GM19468 (cell line): ENCODE data around the gene ANXA11.
"Not testable (repeated sequence)": the region's sequence is repeated elsewhere in the genome, so short reads cannot be mapped to it uniquely, and the experiment has no call there.

Experiments used
- ATAC-seq: cut with Tn5 transposase; IDR thresholded peaks from one replicate; pipeline ENCODE4 v1.9.1; 2021; ENCODE audit warnings: mild to moderate bottlenecking, moderate library complexity, moderate number of reproducible peaks; ENCODE audit not compliant: unreplicated experiment; ENCODE audit errors: extremely low read depth

The ANXA11 gene

DNA sequence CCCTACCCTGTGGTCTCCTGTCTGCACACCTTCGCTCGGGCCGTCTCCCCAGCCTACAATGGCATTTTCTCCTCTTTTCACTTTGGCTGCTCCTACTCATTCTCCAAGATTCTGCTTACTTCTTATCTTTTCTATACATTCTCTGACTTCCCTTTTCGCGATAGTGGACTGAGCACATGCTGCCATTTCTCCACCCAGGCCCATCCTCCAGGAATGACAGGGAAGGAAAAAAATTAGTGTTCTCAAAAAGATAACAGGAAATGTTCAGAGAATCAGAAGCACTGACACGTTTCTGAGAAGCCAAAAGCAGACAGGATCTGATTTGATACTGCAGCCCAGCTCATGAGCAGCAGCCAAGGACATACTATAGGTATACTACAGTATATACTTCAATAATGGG, 6.4 kb upstream of the ANXA11 start:
- no peak for ATAC-seq

DNA sequence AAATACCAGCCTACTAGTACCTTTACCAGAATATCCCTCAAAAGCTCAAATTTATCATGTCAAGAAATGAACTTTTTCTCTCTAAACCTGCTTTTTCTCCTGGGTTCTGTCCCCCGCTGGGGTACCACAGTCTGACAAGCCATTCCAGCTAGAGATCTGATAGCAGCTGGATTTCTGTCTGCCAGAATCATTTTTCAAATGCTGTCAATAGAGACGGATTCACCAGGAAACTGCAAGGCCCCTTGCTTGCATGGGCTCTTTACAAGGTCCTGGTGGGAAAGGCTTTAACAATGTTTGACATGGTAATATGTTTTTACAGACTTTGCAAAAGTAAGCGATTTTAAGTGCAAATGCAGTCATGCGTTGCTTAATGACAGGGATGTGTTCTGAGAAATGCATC, 4.9 kb upstream of the ANXA11 start:
- no peak for ATAC-seq

DNA sequence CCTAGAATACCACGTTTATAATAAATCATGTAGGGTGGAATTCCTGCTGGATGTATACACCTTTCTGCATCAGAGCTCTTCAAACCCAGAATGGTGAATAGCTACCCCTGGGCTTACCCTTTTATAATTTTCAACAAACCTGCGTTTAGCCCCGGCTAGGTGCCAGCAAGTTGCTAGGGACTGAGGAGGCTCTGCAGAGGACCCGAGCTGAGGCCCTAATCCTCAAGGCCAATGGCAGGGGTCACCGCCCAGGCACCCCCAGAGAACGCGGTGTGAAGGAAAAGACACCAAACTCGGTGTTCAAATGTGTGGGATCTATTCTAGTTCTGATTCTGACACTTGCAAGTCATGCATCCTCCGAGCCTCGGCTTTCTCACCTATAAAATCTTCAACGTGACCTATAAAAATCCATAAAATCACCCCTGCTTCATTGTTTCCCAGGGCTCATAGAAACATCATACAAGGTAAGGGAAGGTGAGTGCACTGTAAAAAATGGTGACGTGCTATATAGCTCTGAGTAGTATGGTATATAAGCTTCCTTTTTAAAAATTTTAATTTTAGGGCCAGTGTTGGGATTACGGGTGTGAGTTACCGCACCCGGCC, 2.5 kb upstream of the ANXA11 start:
- no peak for ATAC-seq

DNA sequence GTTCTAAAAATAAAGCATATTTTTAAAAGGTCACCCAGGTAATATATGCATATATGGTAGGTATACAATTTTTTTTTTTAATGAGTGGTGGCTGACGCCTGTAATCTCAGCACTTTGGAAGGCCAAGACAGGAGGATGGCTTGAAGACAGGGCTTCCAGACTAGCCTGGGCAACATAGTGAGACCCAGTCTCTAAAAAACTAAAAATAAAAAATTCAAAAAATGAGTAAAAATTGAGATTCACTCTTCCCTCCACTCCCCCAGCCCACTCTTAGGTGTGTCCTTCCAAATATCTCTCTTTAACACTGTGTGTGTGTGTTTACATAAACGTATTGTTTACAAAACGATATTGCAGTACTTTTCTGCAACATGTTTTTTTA, 929 bp upstream of the ANXA11 start:
- no peak for ATAC-seq

DNA sequence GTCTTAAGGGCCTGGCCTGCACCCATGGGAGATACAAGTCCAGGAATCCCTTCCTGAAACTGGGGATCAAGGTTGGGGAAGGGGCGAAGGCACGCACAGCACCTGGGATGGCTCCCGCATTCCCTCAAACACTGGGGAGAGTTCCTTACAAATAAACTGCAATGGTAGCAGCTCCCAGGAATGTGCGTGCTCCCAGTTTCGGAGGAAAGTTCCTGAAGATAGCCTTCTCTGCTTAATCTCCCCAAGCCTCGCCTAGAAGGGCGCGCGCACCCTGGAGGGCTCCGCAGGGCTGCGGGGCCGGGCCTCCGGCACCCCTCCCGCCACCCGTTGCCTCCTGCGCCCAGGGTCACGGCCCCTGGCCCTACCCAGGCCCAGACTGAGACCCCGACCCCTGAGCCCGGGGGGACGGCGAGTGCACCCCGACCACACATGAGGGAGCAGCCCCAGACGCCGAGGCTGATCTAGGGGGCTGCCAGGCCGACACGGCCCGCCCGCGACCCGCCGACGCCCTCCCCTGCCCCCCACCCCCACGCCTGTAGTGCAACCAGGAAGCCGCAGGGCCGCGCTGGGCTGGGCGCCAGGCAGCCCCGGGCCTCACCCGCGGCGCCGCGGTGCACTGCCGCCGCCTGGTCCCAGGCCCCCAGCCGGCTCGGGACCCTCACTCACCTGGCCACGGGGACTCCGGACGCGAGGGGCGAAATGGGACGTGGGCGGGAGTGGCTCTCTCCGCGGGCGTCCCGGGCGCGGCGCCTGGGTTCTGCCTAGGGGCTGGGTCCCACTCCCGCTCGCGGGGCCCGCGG, 460 bp downstream of the ANXA11 start:
- ATAC-seq = peak; percentile 4

- no peak for ATAC-seq
These were observed 1.3 kb downstream of the ANXA11 start for GRCh38 chr10:80203835-80204676.

DNA sequence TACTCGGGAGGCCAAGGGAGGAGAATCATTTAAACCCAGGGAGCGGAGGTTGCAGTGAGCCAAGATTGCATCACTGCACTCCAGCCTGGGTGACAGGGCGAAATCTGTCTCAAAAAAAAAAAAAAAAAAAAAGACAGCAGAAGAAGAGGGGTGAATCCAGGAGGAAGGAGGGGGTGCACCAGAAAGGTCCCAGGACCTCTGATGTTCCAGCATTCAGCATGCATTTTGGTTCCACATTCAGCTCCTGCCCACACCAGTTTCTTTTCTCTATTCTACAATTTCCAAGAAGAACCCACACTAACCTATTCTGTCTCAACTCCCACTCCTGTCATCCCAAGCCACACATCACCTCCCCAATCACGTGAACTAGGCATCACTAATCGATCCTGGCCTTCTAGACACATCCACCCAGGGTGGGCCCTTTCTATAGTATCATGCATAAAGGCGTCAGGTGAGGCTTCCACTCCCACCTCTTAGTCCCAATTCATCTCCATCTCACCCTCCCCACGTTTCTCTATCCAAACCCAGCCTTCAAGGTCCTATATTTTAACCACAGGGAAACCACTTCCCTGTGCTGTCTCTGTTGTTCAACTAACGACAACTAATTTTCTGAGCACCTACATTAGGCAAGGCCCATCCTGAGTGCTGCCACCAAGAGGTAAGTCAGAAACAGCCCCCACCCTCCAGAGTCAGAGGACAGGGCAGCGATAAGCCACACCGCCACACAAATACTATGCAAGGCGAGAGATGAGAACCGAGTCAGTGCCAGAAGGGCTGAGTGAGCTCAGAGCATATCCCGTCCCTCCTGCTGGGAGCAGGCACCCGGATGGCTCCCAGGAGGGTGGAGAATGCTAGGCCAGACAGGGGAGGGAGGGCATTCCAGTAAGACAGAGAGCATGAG, 2.2 kb downstream of the ANXA11 start:
- ATAC-seq = no peak

GRCh38 chr10:80202530-80202929, 2.8 kb downstream of the ANXA11 start:
- ATAC-seq = not testable (repeated sequence)

DNA sequence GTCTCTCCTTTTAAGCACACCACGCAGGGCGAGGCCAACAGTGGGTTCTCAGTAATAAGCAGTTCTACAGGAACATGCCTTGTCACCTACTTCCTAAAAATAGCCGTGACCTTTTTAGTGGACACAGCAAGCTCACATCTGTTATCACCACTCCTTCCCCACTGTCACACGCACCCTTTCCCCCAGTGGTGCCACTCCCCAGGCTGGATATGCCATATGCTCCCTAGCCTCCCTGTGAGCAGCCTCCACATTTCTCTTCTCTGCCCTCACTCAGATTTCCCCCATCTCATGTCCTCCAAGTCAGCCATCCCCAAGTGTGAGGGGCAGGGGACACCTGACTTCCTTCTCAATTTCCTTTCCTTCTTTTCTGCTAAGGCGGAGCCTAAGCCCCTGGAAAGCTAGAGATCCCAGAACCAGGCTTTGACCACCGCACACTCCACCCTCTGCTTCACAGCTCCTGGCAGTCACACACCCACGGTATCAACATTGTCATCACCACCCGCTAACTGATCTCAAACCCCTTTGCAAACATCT, 3.7 kb downstream of the ANXA11 start:
- no peak for ATAC-seq

DNA sequence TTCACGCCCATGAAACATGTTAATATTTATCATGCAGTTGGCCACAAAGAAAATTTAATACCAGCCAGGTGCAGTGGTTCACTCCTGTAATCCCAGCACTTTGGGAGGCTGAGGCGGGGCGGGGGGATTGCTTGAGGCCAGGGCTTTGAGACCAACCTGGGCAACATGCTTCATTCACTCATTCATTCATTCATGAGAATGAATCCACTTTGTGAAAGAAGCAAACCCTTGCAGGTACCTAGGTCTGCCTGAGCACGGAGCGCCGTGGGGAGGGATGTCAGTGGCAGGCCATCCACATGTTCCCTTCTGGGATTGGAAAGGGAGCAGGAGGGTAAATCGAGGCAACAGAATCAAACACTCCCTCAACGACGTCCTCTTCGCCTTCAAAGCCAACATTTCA, 4.7 kb downstream of the ANXA11 start:
- ATAC-seq = no peak

DNA sequence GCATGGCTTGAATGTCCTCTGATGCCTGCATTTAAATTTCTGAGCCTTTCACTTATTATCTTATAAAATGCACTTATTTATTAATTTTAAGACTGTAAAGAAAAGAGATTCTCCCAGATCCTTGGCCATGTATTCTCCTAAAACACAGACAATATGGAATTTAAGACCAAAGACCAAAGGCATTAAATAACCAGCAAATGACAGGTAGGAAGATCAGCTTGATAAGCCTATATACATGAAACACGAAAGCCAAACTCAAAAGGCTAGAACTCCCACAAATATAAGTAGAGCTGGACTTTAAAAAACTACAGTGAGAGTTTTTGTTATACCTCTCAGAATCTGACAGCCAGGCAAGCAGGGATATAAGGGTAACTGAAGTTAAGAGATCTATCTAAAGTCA, 5.1 kb downstream of the ANXA11 start:
- ATAC-seq = no peak

DNA sequence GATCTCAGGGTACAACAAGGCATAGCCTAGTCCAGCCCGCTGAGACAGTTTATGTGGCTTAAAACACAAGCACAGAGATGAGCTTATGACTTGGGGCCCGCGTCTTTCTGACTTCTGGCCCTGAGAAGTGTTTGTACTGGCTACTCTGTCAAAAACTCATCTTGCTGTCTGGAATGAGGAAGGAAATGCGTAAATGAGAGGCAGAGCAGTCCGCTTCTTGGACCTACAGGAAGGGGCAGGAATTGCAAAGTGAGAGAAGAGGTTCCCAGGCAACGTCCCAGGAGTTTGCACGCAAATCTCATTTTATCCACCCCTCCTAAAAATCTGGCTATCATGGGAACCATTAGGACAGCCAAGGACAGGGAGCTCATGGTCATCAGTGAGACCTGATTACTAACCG, 5.5 kb downstream of the ANXA11 start:
- no peak for ATAC-seq

GRCh38 chr10:80197972-80198916, 7.1 kb downstream of the ANXA11 start:
- ATAC-seq = no peak

- peak; percentile 1 for ATAC-seq
These were observed 8.4 kb downstream of the ANXA11 start for GRCh38 chr10:80196950-80197315.

DNA sequence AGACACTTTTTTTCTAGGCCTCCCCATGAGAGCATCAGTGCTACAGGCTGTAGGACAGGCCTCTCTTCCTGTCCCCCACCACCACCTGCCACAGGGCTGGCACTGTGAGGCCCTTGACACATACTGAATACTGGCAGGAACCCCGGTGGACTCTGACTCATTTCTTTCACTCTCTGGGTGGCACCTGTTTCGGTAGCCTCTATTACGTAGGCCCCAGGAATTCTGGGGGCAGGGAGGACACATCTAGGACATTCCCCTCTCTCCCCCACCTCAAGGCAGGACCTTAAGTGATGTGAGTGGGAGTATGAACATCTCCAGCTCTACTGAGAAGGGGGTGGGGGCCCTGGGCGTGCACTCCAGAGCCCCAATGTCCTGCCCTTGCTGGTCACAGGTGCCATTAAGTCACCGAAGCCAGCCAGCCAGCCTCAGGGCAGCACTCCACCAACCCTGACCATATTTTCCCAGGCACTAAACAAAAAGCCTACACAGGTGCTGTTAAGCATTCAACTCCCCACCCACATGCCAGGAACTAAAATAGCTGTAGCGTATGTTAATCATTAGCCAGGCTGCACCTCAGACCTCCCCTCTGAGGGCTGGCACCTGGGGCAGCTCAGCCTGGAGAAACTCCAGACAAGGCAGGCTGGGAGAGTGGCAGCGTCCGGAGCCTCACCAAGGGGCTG, 8.9 kb downstream of the ANXA11 start:
- ATAC-seq = peak; percentile 79

GRCh38 chr10:80195046-80195574, 10.2 kb downstream of the ANXA11 start:
- ATAC-seq = no peak

- no peak for ATAC-seq
These were observed 10.8 kb downstream of the ANXA11 start for GRCh38 chr10:80194373-80195045.

DNA sequence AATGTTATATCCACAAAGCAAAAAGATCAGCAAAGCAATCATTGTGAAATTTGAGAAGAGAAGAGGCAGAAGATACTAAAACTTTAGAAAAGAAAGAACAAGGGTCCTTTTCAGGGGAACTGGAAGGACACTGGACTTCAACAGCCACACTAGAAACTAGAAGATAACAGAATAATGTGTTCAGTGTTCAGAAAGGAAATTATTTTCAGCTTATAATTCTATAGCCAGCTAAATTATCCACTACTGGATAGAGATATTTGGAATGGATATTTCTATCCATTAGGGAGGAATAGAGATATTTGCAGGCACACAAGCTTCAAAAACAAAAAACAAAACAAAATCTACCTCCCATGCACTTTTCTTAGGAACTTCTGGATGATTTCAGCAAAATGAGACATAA, 12.8 kb downstream of the ANXA11 start:
- no peak for ATAC-seq
